Esophagus squamous epithelium (tissue), 4 donors: ENCODE data around the gene FGF23.

Experiments used
- CTCF ChIP-seq, 6 experiments: fragments of 450-650 bp in 4 of 6; fragments of 200-600 bp in 2 of 6; sonication (generic) in 2 of 6; IDR thresholded peaks; one replicate each; pipeline ENCODE4 v1.5.1; 2016 to 2019; ENCODE audit warnings: antibody characterized with exemption in 6 of 6, mild to moderate bottlenecking in 4 of 6, moderate library complexity in 4 of 6
- POLR2A ChIP-seq, 4 donors: fragments of 450-650 bp; IDR thresholded peaks; one replicate each; pipeline ENCODE4 v1.6.1; 2017; ENCODE audit warnings: antibody characterized with exemption in 4 of 4, mild to moderate bottlenecking in 4 of 4, moderate library complexity in 3 of 4

- TF ChIP-seq CTCF (IDR thresholded peaks at IDR 0.05) (peak in 5 of 6 experiments; percentile 14 to 54 (median 37)), POLR2A (IDR thresholded peaks at IDR 0.05) (no peak)
Measured at GRCh38 chr12:4353785-4354208, 25.7 kb downstream of the FGF23 start.
